ENCODE results near the gene DNAH3. TPM values are rescaled to one million over a fixed set of nuclear protein-coding genes. Genes with fewer than 3 reads are reported as not detected.

Gene DNAH3
- total RNA-seq, 2 experiments from 2014 or later = not detected

GRCh38 chr16:20928774-20929411 lies 221.8 kb downstream of the DNAH3 start:
- Mint-ChIP-seq H3K9me3 (no peaks in the 10 kb centered on the region), H3K4me1 (no peaks in the 10 kb centered on the region), H3K27me3 (no peaks in the 10 kb centered on the region), H3K27ac (no peak overlapping the region), H3K36me3 (ENCODE audit: low read depth) (peaks cover 11% of the 10 kb centered on the region), H3K4me3 (no peak overlapping the region)
- POLR2A ChIA-PET = no interaction called here
- no peak for DNase-seq
- CTCF ChIA-PET = interaction anchor here (0.6 kb wide), 1 partner anchor 1994 kb away, joined by 4 read pairs; no protein-coding TSS in a partner anchor

- H3K4me1 Mint-ChIP-seq = no peaks in the 10 kb centered on the region
- H3K27me3 Mint-ChIP-seq = no peaks in the 10 kb centered on the region
- no peak for DNase-seq
- ChIA-PET POLR2A (no interaction called here), CTCF (interaction anchor here (1.4 kb wide), 1 partner anchor 22 kb away, joined by 3 read pairs; no protein-coding TSS in a partner anchor)
- no peaks in the 10 kb centered on the region for H3K9me3 Mint-ChIP-seq
- peaks cover 13% of the 10 kb centered on the region for H3K36me3 Mint-ChIP-seq (ENCODE audit: low read depth)
- H3K27ac Mint-ChIP-seq = no peak overlapping the region
- no peak overlapping the region for H3K4me3 Mint-ChIP-seq
Observed at GRCh38 chr16:20925751-20926150, 224.9 kb downstream of the DNAH3 start.

GRCh38 chr16:20923876-20924275 lies 226.8 kb downstream of the DNAH3 start:
- ChIA-PET POLR2A (no interaction called here), CTCF (interaction anchor here (0.6 to 1.6 kb wide), 2 partner anchors 13 to 20 kb away, joined by 3 read pairs; no protein-coding TSS in a partner anchor)
- Mint-ChIP-seq H3K27me3 (no peaks in the 10 kb centered on the region), H3K36me3 (ENCODE audit: low read depth) (peaks cover 13% of the 10 kb centered on the region), H3K4me1 (peaks cover 4% of the 10 kb centered on the region), H3K9me3 (no peaks in the 10 kb centered on the region), H3K4me3 (no peak overlapping the region), H3K27ac (no peak overlapping the region)
- DNase-seq = no peak

GRCh38 chr16:20920799-20921198 lies 229.8 kb downstream of the DNAH3 start:
- CTCF ChIA-PET = interaction anchor here (1.1 to 2.5 kb wide), 3 partner anchors 12 to 17 kb away, joined by 3 to 11 read pairs (median 6); no protein-coding TSS in a partner anchor
- DNase-seq = no peak
- POLR2A ChIA-PET = interaction anchor here (0.6 kb wide), 1 partner anchor 10 kb away, joined by 4 read pairs; no protein-coding TSS in a partner anchor
- Mint-ChIP-seq H3K27me3 (no peaks in the 10 kb centered on the region), H3K27ac (no peak overlapping the region), H3K4me1 (peaks cover 14% of the 10 kb centered on the region), H3K9me3 (no peaks in the 10 kb centered on the region), H3K36me3 (ENCODE audit: low read depth) (peaks cover 26% of the 10 kb centered on the region), H3K4me3 (no peak overlapping the region)

- ChIA-PET CTCF (interaction anchor here (1.2 to 2.5 kb wide), 3 partner anchors 12 to 81 kb away, joined by 3 to 11 read pairs (median 6); no protein-coding TSS in a partner anchor), POLR2A (interaction anchor here (0.6 kb wide), 2 partner anchors 9 to 18 kb away, joined by 4 to 5 read pairs; no protein-coding TSS in a partner anchor)
- no peak overlapping the region for H3K4me3 Mint-ChIP-seq
- H3K9me3 Mint-ChIP-seq = no peaks in the 10 kb centered on the region
- peaks cover 16% of the 10 kb centered on the region for H3K4me1 Mint-ChIP-seq
- H3K36me3 Mint-ChIP-seq (ENCODE audit: low read depth) = peaks cover 27% of the 10 kb centered on the region
- no peak for DNase-seq
- no peaks in the 10 kb centered on the region for H3K27me3 Mint-ChIP-seq
- no peak overlapping the region for H3K27ac Mint-ChIP-seq
Observed at GRCh38 chr16:20920091-20920490, 230.6 kb downstream of the DNAH3 start.

- no peak overlapping the region for H3K4me3 Mint-ChIP-seq
- H3K9me3 Mint-ChIP-seq = no peaks in the 10 kb centered on the region
- DNase-seq = no peak
- H3K4me1 Mint-ChIP-seq = peaks cover 19% of the 10 kb centered on the region
- no peak overlapping the region for H3K27ac Mint-ChIP-seq
- H3K36me3 Mint-ChIP-seq (ENCODE audit: low read depth) = peaks cover 25% of the 10 kb centered on the region
- POLR2A ChIA-PET = no interaction called here
- CTCF ChIA-PET = interaction anchor here (1.2 to 2.5 kb wide), 3 partner anchors 10 to 16 kb away, joined by 3 to 11 read pairs (median 4); no protein-coding TSS in a partner anchor
- no peaks in the 10 kb centered on the region for H3K27me3 Mint-ChIP-seq
Observed at GRCh38 chr16:20918486-20919239, 232.0 kb downstream of the DNAH3 start.

- Mint-ChIP-seq H3K9me3 (no peaks in the 10 kb centered on the region), H3K4me3 (no peak overlapping the region), H3K27me3 (no peaks in the 10 kb centered on the region), H3K36me3 (ENCODE audit: low read depth) (peaks cover 22% of the 10 kb centered on the region), H3K4me1 (peaks cover 24% of the 10 kb centered on the region), H3K27ac (no peak overlapping the region)
- ChIA-PET CTCF (interaction anchor here (1.2 kb wide), 1 partner anchor 9 kb away, joined by 5 read pairs; no protein-coding TSS in a partner anchor), POLR2A (no interaction called here)
- no peak for DNase-seq
Observed at GRCh38 chr16:20916942-20917341, 233.7 kb downstream of the DNAH3 start.

- no peaks in the 10 kb centered on the region for H3K27me3 Mint-ChIP-seq
- no peak overlapping the region for H3K4me3 Mint-ChIP-seq
- H3K9me3 Mint-ChIP-seq = no peaks in the 10 kb centered on the region
- H3K4me1 Mint-ChIP-seq = peaks cover 29% of the 10 kb centered on the region
- CTCF ChIA-PET = interaction anchor here (0.7 to 1.2 kb wide), 2 partner anchors 9 to 35 kb away, joined by 3 to 5 read pairs; no protein-coding TSS in a partner anchor
- H3K27ac Mint-ChIP-seq = no peak overlapping the region
- POLR2A ChIA-PET = no interaction called here
- peaks cover 22% of the 10 kb centered on the region for H3K36me3 Mint-ChIP-seq (ENCODE audit: low read depth)
- DNase-seq = no peak
Observed at GRCh38 chr16:20916289-20916688, 234.4 kb downstream of the DNAH3 start.

GRCh38 chr16:20911361-20911760 lies 239.3 kb downstream of the DNAH3 start:
- H3K36me3 Mint-ChIP-seq (ENCODE audit: low read depth) = peaks cover 15% of the 10 kb centered on the region
- H3K27me3 Mint-ChIP-seq = peaks cover 2% of the 10 kb centered on the region
- no peaks in the 10 kb centered on the region for H3K9me3 Mint-ChIP-seq
- H3K27ac Mint-ChIP-seq = peak overlapping the region; percentile 21
- H3K4me1 Mint-ChIP-seq = peaks cover 42% of the 10 kb centered on the region
- CTCF ChIA-PET = interaction anchor here (0.8 to 1.3 kb wide), 3 partner anchors 9 to 33 kb away, joined by 3 to 4 read pairs (median 3); partner anchors contain the start of genes DCUN1D3 and LYRM1
- H3K4me3 Mint-ChIP-seq = no peak overlapping the region
- POLR2A ChIA-PET = interaction anchor here (0.6 to 1.0 kb wide), 3 partner anchors 9 to 60 kb away, joined by 3 to 4 read pairs (median 3); partner anchors contain the start of genes DCUN1D3 and LYRM1
- DNase-seq = no peak

GRCh38 chr16:20910781-20911321 lies 239.8 kb downstream of the DNAH3 start:
- ChIA-PET POLR2A (interaction anchor here (0.6 to 1.0 kb wide), 3 partner anchors 9 to 60 kb away, joined by 3 to 4 read pairs (median 3); partner anchors contain the start of genes DCUN1D3 and LYRM1), CTCF (interaction anchor here (0.8 to 1.3 kb wide), 3 partner anchors 8 to 34 kb away, joined by 3 to 4 read pairs (median 3); partner anchors contain the start of genes DCUN1D3 and LYRM1)
- peaks cover 2% of the 10 kb centered on the region for H3K27me3 Mint-ChIP-seq
- H3K9me3 Mint-ChIP-seq = peaks cover 2% of the 10 kb centered on the region
- peak overlapping the region; percentile 22 for H3K27ac Mint-ChIP-seq
- H3K4me1 Mint-ChIP-seq = peaks cover 47% of the 10 kb centered on the region
- no peak for DNase-seq
- no peak overlapping the region for H3K4me3 Mint-ChIP-seq
- H3K36me3 Mint-ChIP-seq (ENCODE audit: low read depth) = peaks cover 14% of the 10 kb centered on the region

GRCh38 chr16:20906341-20907255 lies 244.0 kb downstream of the DNAH3 start:
- H3K9me3 Mint-ChIP-seq = peaks cover 2% of the 10 kb centered on the region
- CTCF ChIA-PET = interaction anchor here (1.0 to 1.5 kb wide), 3 partner anchors 10 to 28 kb away, joined by 3 to 5 read pairs (median 3); no protein-coding TSS in a partner anchor
- H3K27ac Mint-ChIP-seq = no peak overlapping the region
- H3K27me3 Mint-ChIP-seq = peaks cover 2% of the 10 kb centered on the region
- DNase-seq = no peak
- H3K4me1 Mint-ChIP-seq = peaks cover 73% of the 10 kb centered on the region
- no peak overlapping the region for H3K4me3 Mint-ChIP-seq
- H3K36me3 Mint-ChIP-seq (ENCODE audit: low read depth) = peaks cover 29% of the 10 kb centered on the region
- POLR2A ChIA-PET = no interaction called here

- no peak for DNase-seq
- CTCF ChIA-PET = no interaction called here
- peaks cover 2% of the 10 kb centered on the region for H3K27me3 Mint-ChIP-seq
- peaks cover 34% of the 10 kb centered on the region for H3K36me3 Mint-ChIP-seq (ENCODE audit: low read depth)
- H3K4me3 Mint-ChIP-seq = no peak overlapping the region
- H3K27ac Mint-ChIP-seq = no peak overlapping the region
- peaks cover 69% of the 10 kb centered on the region for H3K4me1 Mint-ChIP-seq
- H3K9me3 Mint-ChIP-seq = peaks cover 2% of the 10 kb centered on the region
- POLR2A ChIA-PET = no interaction called here
Observed at GRCh38 chr16:20905576-20905975, 245.1 kb downstream of the DNAH3 start.

All from activated CD4-positive, alpha-beta T cell treated with anti-CD3 and anti-CD28 coated beads, Interleukin-2, amount 10 ng/mL, durations not matched to agents 7 days and 5 days (primary cell).